ENCODE data around the gene TIMM44.

The TIMM44 gene

DNA sequence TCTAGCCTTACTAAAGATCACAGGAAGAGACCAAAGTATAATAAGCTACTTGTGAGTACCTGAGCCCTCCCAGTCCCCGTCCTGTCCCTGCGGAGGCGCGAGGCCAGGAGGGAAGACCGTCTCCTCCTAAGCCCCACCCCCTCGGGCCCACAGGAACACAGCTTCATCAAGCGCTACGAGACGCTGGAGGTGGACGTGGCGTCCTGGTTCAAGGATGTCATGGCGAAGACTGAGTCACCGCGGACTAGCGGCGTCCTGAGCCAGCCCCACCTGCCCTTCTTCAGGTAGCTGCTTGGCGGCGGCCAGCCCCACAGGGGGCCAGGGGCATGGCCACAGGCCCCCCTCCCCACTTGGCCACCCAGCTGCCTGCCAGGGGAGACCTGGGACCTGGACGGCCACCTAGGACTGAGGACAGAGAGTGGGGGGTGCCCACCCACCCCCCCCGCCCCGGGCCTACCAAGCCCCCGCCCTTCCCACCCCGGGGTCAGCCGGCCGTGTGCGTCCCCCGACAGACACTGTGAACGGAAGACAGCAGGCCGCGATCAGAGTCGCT is 31.2 kb downstream of the TIMM44 start:
- Histone ChIP-seq H3K4me3 (ENCODE audit: low read depth, low read length) (no peak overlapping the region), H3K9me3 (no peaks in the 10 kb centered on the region), H3K4me1 (no peaks in the 10 kb centered on the region), H3K27me3 (peaks cover 27% of the 10 kb centered on the region), H3K36me3 (peaks cover 27% of the 10 kb centered on the region)
- TF ChIP-seq, protein P1, sequence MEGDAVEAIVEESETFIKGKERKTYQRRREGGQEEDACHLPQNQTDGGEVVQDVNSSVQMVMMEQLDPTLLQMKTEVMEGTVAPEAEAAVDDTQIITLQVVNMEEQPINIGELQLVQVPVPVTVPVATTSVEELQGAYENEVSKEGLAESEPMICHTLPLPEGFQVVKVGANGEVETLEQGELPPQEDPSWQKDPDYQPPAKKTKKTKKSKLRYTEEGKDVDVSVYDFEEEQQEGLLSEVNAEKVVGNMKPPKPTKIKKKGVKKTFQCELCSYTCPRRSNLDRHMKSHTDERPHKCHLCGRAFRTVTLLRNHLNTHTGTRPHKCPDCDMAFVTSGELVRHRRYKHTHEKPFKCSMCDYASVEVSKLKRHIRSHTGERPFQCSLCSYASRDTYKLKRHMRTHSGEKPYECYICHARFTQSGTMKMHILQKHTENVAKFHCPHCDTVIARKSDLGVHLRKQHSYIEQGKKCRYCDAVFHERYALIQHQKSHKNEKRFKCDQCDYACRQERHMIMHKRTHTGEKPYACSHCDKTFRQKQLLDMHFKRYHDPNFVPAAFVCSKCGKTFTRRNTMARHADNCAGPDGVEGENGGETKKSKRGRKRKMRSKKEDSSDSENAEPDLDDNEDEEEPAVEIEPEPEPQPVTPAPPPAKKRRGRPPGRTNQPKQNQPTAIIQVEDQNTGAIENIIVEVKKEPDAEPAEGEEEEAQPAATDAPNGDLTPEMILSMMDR (IDR thresholded peaks at IDR 0.05; ENCODE audit: low read depth, low read length): no peak
- no peak for DNase-seq

DNA sequence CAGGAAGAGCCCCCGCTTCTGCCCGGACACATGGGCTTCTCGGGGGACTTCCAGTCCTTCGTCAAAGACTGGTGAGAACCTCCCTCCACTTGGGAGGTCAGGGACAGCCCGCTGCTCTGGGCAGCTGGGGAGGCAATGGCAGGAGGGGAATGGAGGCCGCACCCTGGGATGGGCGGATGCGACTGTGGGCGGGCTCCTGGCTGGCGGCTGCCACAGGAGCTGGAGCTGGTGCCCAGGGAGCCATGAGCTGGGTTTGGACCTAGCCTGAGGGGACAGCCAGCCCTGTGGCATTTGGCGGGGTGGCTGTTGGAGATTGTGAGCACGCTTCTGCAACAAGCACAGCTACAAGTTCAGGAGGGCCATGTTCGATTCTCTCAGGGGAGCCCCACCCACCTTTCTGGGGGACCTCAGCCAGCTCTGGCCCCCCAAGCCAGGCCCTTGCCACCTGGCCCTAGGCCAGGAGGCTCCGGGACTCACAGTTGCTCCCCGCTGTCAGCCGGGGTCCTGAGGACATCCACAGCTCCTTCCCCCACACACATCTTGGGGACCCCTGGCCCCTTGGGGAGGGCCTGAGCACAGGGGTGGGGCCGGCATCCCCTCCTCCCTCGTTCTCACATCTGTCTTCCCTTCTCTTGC is 31.8 kb downstream of the TIMM44 start:
- H3K36me3 ChIP-seq: peaks cover 27% of the 10 kb centered on the region
- H3K4me3 ChIP-seq (ENCODE audit: low read depth, low read length): no peak overlapping the region
- no peak for DNase-seq
- TF ChIP-seq, protein P1 (IDR thresholded peaks at IDR 0.05; ENCODE audit: low read depth, low read length): no peak
- no peaks in the 10 kb centered on the region for H3K9me3 ChIP-seq
- H3K4me1 ChIP-seq: no peaks in the 10 kb centered on the region
- peaks cover 21% of the 10 kb centered on the region for H3K27me3 ChIP-seq

DNA sequence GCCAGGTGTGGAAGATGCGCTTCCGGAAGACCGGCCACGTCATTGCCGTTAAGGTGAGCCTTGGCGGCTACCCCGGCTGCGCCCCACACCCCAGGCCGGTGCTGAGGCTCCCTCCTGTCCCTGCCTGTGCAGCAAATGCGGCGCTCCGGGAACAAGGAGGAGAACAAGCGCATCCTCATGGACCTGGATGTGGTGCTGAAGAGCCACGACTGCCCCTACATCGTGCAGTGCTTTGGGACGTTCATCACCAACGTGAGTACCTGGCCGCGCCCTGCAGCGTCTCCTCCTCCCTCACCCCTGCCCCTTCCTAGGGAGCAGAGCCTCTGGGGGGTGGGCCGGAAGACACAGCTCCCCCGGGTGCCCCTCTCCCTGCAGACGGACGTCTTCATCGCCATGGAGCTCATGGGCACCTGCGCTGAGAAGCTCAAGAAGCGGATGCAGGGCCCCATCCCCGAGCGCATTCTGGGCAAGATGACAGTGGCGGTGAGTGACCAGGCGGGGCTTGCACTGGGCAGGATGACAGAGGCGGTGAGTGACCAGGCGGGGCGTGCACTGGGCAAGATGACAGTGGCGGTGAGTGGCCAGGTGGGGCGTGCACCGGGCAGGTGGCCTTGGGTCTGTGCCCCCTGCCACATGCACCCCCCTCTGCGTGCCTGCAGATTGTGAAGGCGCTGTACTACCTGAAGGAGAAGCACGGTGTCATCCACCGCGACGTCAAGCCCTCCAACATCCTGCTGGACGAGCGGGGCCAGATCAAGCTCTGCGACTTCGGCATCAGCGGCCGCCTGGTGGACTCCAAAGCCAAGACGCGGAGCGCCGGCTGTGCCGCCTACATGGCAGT is 32.9 kb downstream of the TIMM44 start:
- peaks cover 10% of the 10 kb centered on the region for H3K27me3 ChIP-seq
- no peaks in the 10 kb centered on the region for H3K9me3 ChIP-seq
- TF ChIP-seq, protein P1 (IDR thresholded peaks at IDR 0.05; ENCODE audit: low read depth, low read length): no peak
- no peak for DNase-seq
- no peak overlapping the region for H3K4me3 ChIP-seq (ENCODE audit: low read depth, low read length)
- H3K4me1 ChIP-seq: no peaks in the 10 kb centered on the region
- H3K36me3 ChIP-seq: peaks cover 33% of the 10 kb centered on the region

DNA sequence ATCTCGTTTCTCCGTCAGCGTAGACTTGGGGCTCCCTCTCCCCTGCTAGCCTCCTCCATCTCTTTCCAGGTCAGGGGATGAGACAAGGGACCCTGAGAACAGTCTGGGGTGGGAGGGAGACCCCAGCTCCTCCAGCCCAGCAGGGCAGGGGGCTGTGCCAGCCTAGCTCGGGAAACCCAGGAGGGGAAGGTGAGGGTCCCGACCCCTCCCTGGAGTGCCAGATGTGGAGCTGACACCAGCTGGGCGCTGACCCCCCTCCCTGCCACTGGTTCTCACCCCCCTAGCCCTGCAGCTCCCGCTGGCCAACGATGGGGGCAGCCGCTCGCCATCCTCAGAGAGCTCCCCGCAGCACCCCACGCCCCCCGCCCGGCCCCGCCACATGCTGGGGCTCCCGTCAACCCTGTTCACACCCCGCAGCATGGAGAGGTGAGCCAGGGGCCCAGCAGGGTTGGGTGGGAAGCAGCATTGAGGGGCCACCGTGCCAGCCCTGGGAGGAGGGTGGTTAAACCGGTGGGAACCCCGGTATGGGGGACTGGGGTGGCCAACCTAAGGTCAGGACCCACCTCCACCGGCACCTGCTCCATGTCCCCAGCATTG is 33.9 kb downstream of the TIMM44 start:
- Histone ChIP-seq H3K4me1 (no peaks in the 10 kb centered on the region), H3K4me3 (ENCODE audit: low read depth, low read length) (no peak overlapping the region), H3K27me3 (peaks cover under 1% of the 10 kb centered on the region; the same call in 1 of the 2 replicates), H3K36me3 (peaks cover 33% of the 10 kb centered on the region), H3K9me3 (no peaks in the 10 kb centered on the region)
- TF ChIP-seq, protein P1 (IDR thresholded peaks at IDR 0.05; ENCODE audit: low read depth, low read length): no peak
- DNase-seq: no peak

DNA sequence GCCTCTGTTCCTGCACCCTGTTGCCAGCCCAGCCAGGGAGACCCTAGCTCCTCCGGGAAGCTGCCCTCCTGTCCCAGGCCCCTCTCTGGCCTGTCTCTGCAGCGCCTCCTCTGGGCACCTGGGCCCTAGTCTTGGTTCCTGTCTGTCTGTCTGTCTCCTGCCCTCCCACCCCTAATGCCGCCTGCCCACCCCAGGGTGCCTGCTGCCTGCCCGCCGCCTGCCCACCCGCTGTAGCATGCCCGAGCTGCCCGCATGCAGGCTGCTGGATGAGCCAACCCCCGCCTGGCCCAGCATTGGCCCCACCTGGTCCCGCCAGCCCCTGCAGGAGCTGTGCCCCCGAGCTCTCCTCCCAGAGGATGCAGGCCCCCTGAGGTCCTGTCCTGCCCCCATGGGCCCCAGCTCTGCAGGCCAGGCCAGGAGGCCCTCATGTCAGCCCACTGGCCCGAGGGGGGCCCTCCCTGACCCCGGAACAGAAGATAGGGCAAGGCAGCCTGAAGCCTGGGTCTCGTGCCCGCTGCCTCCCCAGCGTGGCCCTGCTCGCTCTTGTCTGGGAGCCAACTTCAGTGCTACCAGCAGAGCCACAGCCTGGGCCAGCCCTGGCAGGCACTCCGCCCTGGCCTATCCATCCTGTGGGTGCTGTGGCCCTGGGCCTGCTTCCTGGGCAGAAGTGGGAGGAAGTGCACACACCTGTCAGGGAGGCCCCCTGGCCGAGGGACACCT is 34.6 kb downstream of the TIMM44 start:
- TF ChIP-seq, protein P1 (IDR thresholded peaks at IDR 0.05; ENCODE audit: low read depth, low read length): no peak
- peaks cover 33% of the 10 kb centered on the region for H3K36me3 ChIP-seq

More for the DNA sequence above, 34.6 kb downstream of the TIMM44 start:
- no peaks in the 10 kb centered on the region for H3K9me3 ChIP-seq
- DNase-seq: no peak
- H3K4me3 ChIP-seq (ENCODE audit: low read depth, low read length): no peak overlapping the region
- H3K4me1 ChIP-seq: no peaks in the 10 kb centered on the region
- no peaks in the 10 kb centered on the region for H3K27me3 ChIP-seq
